GM18511 (cell line): ENCODE results near the gene NT5C3A.

ENCODE experiments used
- ATAC-seq: cut with Tn5 transposase; IDR thresholded peaks from one replicate; pipeline ENCODE4 v1.9.1; 2021; ENCODE audit warnings: mild to moderate bottlenecking, moderate library complexity; ENCODE audit not compliant: unreplicated experiment

Gene NT5C3A

GRCh38 chr7:33076737-33077136, 14.2 kb upstream of the NT5C3A start:
- peak; percentile 79 for ATAC-seq

- ATAC-seq, result no peak
Observed at GRCh38 chr7:33075818-33076518, 13.4 kb upstream of the NT5C3A start.

DNA sequence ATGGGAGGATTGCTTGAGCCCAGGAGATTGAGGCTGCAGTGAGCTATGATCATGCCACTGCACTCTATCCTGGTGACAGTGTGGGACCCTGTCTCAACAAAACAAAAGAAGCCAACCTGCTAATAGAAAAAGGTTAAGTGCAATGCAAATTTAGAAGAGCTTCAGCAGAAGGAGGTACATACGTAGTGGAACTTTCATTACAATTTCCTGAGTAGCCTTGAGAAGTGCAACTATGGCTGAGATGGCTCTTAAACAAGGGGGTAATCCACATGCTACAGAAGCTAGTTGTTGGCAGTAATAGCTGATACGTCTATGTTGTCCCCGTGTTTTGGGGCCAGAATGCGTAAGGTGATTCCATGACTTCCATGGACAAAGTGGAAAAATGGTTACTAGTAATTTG, 10.7 kb upstream of the NT5C3A start:
- no peak for ATAC-seq

DNA sequence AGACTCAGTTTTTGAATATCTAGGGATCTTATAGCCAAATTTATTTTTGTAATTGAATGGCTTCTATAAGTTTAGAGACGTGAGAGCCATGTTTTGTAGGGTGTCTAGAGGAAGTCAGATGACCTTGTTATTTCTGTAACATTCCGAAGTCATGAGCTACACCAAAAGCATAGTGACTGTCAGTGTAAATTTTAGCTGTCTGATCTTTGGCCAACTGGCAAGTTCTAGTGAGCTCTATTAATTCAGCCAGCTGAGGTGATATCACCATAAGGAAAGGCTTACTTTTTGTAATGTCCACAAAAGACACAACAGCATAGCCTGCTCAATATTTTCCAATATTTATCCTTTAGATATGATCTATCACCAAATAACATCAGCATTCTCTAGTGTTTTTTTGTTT, 9.9 kb upstream of the NT5C3A start:
- no peak for ATAC-seq

DNA sequence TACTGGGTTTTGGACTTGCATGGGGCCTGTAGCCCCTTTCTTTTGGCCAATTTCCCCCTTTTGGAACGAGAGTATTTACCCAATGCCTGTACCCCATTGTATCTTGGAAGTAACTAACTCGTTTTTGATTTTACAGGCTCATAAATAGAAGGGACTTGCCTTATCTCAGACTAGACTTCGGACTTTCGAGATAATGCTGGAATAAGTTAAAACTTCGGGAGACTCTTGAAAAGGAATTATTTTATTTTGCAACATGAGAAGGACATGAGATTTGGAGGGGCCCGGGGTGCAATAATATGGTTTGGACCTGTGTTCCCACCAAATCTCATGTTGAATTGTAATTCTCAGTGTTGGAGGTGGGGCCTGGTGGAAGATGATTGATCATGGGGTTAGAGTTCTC, 8.3 kb upstream of the NT5C3A start:
- ATAC-seq, result no peak

DNA sequence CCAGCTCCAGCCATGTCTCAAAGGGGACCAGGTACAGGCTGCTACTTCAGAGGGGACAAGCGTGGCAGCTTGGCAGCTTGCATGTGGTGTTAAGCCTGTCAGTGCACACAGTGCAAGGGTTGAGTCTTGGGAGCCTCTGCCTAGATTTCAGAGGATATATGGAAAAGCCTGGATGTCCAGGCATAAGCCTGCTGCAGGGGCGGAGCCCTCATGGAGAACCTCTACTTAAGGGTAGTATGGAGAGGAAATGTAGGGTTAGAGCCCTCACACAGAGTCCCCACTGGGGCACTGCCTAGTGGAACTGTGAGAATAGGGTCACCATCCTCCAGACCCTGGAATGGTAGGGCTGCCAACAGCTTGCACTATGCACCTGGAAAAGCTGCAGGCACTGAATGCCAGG, 7.7 kb upstream of the NT5C3A start:
- ATAC-seq, result no peak

DNA sequence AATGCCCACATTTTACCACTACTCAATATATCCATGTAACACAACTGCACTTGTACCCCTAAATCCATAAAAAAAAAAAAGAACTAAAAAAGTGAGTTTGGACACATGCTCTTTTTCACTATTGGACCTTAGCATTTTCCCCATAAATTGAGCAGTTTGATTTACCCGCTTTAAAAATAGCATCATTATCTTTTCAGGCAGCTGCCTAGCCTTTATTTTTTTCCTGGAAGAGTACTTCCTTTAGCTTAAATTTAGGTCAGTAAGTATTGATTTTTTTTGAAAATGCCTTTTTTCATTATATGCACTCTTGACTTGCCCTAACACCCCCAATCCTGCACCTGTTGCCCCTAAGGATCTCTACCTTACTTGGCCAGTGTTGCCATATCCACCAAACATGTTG, 5.3 kb upstream of the NT5C3A start:
- ATAC-seq, result no peak

DNA sequence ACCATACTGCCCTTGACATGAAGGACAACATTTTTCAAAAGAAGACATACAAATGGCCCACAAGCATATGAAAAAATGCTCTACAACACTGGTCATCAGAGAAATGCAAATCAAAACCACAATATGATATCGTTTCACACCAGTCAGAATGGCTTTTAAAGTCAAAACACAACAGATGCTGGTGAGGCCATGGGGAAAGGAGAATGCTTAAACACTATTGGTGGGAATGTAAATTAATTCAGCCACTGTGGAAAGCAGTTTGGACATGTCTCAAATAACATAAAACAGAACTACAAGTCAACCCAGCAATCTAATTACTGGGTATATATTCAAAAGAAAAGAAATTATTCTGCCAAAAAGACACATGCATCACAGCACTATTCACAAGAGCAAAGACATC, 4.2 kb upstream of the NT5C3A start:
- no peak for ATAC-seq

GRCh38 chr7:33065981-33066380, 3.4 kb upstream of the NT5C3A start:
- ATAC-seq, result no peak

DNA sequence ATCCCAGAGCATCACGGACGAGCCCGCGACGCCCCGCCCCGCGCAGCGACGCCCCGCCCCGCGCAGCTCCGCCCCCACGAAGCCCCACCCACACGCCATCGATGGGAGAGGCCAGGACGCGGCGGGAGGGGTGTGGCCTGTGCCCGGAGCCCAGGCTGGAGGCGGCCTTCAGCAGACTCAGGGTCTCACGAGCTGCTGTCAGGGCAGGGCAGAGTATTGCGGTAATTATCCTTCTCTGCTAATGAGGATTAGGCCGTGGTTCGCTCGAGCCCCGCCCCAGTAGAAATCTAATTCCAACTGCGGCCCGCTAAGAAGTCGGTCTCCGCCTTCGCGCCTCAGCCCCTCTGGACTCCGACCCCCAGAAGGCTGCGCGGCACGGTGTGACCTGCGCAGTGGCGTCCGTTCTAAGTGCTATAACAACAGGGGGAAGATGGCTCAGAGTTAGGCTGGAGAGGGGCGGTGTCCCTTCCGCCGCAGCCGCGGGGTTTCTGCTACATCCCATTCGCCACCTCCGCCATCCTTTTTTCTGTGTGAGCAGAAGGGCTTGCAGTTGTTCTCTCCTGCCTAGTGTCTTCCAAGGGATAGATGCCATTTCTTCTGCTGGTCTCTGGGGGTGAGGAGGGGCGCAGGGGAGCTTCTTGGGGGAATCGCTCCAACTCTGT, 337 bp upstream of the NT5C3A start:
- ATAC-seq, result peak; percentile 96

DNA sequence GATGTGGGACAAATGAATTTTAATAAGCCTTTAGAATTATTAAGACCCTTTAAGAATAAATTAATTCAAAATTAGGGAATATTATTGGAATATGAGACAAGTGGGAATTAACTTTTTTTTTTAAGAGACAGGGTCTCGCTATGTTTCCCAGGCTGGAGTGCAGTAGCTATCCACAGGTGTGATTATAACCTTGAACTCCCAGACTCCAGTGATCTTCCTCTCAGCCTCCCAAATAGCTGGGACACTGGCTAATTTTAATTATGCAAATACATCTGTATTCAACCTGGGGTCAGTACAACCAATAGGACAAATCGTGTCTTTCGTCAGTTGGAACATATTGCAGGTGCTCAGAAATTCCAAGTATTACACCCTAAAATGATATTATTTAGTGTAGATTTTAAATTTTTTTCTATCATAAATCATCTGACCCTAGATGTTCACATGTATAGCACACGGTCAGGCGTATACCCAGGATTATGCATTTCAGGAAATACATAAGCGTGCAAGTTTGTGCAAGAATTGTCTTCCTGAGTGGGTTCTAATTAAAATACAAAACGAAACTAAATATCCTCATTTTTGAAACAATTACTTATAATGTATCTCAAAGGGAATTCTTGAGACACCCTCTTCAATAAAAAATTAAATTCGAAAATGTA, 1.2 kb downstream of the NT5C3A start:
- ATAC-seq, result no peak

DNA sequence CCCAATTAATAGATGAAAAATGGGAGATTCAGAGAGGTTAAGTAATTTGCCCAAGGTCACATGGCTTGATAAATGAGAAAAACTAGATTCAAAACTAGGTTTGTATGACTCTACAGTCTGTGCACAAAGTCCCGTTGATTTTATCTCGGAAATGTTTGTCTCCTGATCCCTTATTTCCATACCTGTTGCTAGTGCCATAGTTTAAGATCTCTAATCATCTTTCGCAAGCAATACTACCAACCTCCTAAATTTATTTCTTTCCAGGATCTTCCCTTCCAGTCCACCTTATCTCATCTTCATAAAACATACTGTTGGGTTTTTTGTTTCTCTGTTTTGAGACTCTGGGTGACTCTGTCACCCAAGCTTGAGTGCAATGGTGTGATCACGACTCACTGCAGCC, 2.9 kb downstream of the NT5C3A start:
- no peak for ATAC-seq

- no peak for ATAC-seq
Observed at GRCh38 chr7:33055158-33055557, 7.4 kb downstream of the NT5C3A start.

DNA sequence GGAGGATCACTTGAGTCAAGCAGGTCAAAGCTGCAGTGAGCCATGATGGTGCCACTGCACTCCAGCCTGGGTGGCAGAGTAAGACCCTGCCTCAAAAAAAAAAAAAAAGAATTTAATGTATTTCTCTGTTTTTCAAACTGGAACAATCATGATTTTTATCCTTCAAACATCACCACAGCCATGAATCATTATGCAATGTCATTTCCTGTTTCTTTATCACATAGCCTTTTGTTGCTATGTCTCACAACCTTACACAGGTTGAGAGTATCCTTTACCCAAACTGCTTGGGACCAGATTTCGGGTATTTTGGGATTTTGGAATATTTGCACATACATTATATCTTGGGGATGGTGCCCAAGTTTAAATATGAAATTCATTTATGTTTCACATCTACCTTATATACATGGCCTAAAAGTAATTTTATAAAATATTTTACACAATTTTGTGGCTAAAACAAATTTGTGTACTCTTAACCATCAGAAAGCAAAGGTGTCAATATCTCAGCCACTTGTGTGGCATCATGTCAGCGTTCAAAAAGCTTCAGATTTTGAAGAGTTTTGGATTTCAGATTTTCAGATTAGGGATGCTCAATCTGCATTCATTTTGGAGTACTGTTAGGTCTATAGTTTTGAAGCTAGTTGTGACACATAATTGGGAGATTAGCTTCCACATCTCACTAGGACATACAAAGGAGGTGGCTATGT, 8.2 kb downstream of the NT5C3A start:
- peak; percentile 52 for ATAC-seq

GRCh38 chr7:33053721-33054120, 8.9 kb downstream of the NT5C3A start:
- no peak for ATAC-seq

DNA sequence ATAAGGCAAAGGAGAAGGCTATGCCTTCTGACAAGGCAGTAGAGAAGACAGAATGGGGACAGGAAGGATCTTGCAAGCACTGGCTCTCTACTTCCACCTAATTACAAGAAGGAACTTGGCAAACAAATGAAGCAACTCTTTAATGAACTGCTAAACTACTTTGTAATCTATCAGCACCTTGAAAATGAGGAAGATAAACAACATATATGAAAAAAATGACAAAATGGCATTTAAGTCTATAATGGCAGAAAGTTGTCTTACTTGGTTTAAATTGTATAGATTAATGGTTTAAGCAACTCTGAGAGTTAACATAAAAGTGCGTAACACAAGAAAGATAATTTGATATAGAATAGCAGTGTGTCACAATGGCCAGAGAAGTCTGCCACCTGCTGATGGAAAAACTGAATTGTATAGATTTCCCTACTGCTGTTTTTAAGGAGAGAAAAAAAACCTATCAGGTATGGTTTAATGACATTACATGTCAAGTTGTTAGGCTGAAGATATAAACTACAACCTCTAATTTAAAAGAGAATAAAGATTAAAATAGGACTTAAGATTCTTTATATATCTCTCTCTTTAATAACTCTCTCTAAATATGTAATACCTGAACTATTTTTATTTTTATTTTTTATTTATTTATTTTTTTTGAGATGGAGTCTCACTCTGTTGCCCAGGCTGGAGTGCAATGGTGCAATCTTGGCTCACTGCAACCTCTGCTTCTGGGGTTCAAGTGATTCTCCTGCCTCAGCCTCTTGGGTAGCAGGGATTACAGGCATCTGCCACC, 11.8 kb downstream of the NT5C3A start:
- peak; percentile 57 for ATAC-seq

DNA sequence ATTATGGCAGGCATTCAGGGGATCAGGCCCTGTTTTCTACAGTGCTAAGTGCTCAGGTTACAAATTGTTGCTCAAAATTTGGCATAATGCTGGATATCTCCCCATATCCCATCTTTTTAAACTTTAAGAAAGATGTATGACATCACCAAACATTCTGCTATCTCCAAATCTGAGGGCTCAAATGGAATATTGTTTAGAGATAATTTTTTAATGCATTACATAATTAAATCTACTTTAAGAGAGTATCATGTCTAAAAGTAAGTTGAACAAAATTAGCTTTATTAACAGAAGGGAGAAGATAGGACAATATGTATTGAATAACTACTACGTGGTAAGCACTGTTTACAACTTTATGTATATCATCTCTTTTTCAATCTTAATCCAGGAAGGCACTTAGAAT, 13.9 kb downstream of the NT5C3A start:
- no peak for ATAC-seq

DNA sequence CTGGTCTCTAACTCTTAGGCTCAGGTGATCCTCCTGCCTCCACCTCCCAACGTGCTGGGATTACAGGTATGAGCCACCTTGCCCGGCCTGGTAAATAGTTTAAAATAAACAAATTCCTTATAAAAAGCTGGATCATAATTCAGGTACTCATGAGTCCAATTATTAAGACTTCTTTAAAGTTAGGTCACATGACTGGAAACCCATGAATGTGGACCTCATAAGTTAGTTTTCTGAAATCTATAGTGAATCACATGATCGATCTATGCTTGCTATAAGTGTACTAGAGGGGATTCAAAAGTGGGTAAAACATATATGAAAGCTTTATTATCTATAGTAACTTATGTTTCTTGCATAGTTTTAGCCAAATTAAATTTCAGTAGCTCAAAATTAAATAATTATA, 14.3 kb downstream of the NT5C3A start:
- ATAC-seq, result no peak

GRCh38 chr7:33044986-33045385, 17.6 kb downstream of the NT5C3A start:
- no peak for ATAC-seq

GRCh38 chr7:33044401-33044718, 18.2 kb downstream of the NT5C3A start:
- ATAC-seq, result no peak
